ENCODE data around the gene KMT2C. TPM values are rescaled to one million over a fixed set of nuclear protein-coding genes. Genes with fewer than 3 reads are reported as not detected.
"Not testable (repeated sequence)": the region's sequence is repeated elsewhere in the genome, so short reads cannot be mapped to it uniquely, and the experiment has no call there.

KMT2C gene
- total RNA-seq, 4 donors from 2014 or later = 84.2 to 185 (median 111) TPM

GRCh38 chr7:152464312-152465118, 28.7 kb upstream of the KMT2C start:
- H3K9me3 ChIP-seq = no peaks in the 10 kb centered on the region
- TF ChIP-seq POLR2A (IDR thresholded peaks at IDR 0.05) = no peak
- no peak for TF ChIP-seq CTCF (IDR thresholded peaks at IDR 0.05)
- no peaks in the 10 kb centered on the region for H3K36me3 ChIP-seq
- H3K27me3 ChIP-seq = no peaks in the 10 kb centered on the region
- peak; percentile 56 to 85 (median 82) for DNase-seq
- H3K27ac ChIP-seq = peak overlapping the region; percentile 100
- H3K4me3 ChIP-seq = peak overlapping the region; percentile 95 to 100 (median 97)
- peaks cover 0 to 11% (median 2%) of the 10 kb centered on the region in 4 donors for H3K4me1 ChIP-seq

GRCh38 chr7:152463709-152464311, 28.0 kb upstream of the KMT2C start:
- Histone ChIP-seq H3K9me3 (no peaks in the 10 kb centered on the region), H3K27ac (peak overlapping the region; percentile 100), H3K36me3 (no peaks in the 10 kb centered on the region), H3K27me3 (no peaks in the 10 kb centered on the region), H3K4me1 (peaks cover 0 to 11% (median 2%) of the 10 kb centered on the region in 4 donors), H3K4me3 (peak overlapping the region; percentile 95 to 100 (median 97))
- DNase-seq = peak; percentile 100
- TF ChIP-seq CTCF (IDR thresholded peaks at IDR 0.05) = no peak
- TF ChIP-seq POLR2A (IDR thresholded peaks at IDR 0.05) = peak; percentile 84 to 97

- Histone ChIP-seq H3K4me1 (peaks cover 0 to 11% (median 2%) of the 10 kb centered on the region in 4 donors), H3K9me3 (no peaks in the 10 kb centered on the region), H3K36me3 (no peaks in the 10 kb centered on the region), H3K27ac (peak overlapping the region; percentile 82 to 100 (median 98)), H3K4me3 (peak overlapping the region; percentile 61 to 97 (median 85)), H3K27me3 (no peaks in the 10 kb centered on the region)
- DNase-seq = no peak
- peak; percentile 72 to 80 for TF ChIP-seq POLR2A (IDR thresholded peaks at IDR 0.05)
- no peak for TF ChIP-seq CTCF (IDR thresholded peaks at IDR 0.05)
Observed at GRCh38 chr7:152462995-152463708, 27.3 kb upstream of the KMT2C start.

- DNase-seq = peak in 2 of 3 donors; percentile 46 to 59
- no peaks in the 10 kb centered on the region for H3K9me3 ChIP-seq
- H3K27ac ChIP-seq = peak overlapping the region in 2 of 4 donors; percentile 7 to 55
- no peaks in the 10 kb centered on the region for H3K36me3 ChIP-seq
- no peak for TF ChIP-seq POLR2A (IDR thresholded peaks at IDR 0.05)
- no peak for TF ChIP-seq CTCF (IDR thresholded peaks at IDR 0.05)
- H3K4me3 ChIP-seq = no peak overlapping the region
- H3K4me1 ChIP-seq = peaks cover 0 to 5% (median 0%) of the 10 kb centered on the region in 4 donors
- H3K27me3 ChIP-seq = no peaks in the 10 kb centered on the region
Observed at GRCh38 chr7:152459724-152460251, 24.0 kb upstream of the KMT2C start.

GRCh38 chr7:152451356-152451755, 15.6 kb upstream of the KMT2C start:
- H3K27me3 ChIP-seq = no peaks in the 10 kb centered on the region
- no peaks in the 10 kb centered on the region for H3K4me1 ChIP-seq
- no peaks in the 10 kb centered on the region for H3K9me3 ChIP-seq
- no peak for DNase-seq
- TF ChIP-seq POLR2A (IDR thresholded peaks at IDR 0.05) = no peak
- TF ChIP-seq CTCF (IDR thresholded peaks at IDR 0.05) = no peak
- no peaks in the 10 kb centered on the region for H3K36me3 ChIP-seq
- no peak overlapping the region for H3K4me3 ChIP-seq
- no peak overlapping the region for H3K27ac ChIP-seq

GRCh38 chr7:152445386-152446008, 9.7 kb upstream of the KMT2C start:
- DNase-seq, H3K9me3 ChIP-seq, H3K27ac ChIP-seq, H3K4me1 ChIP-seq, H3K4me3 ChIP-seq, H3K27me3 ChIP-seq, H3K36me3 ChIP-seq: not testable (repeated sequence)

Data from Peyer's patch (tissue), 4 donors.